Activated CD8-positive, alpha-beta memory T cell treated with anti-CD3 and anti-CD28 coated beads, Interleukin-2, amount 50 U/mL, for 4 hours (primary cell): ENCODE data around the gene MICAL2.

Experiments used
- DNase-seq: peaks from one replicate; pipeline ENCODE4 v3.0.0-alpha.2; 2020

The MICAL2 gene

GRCh38 chr11:12159351-12160099, 49.1 kb downstream of the MICAL2 start:
- DNase-seq, result no peak

- DNase-seq, result no peak
These were observed 49.8 kb downstream of the MICAL2 start for GRCh38 chr11:12160231-12160630.

GRCh38 chr11:12160680-12161079, 50.3 kb downstream of the MICAL2 start:
- DNase-seq, result no peak

GRCh38 chr11:12161137-12161536, 50.7 kb downstream of the MICAL2 start:
- DNase-seq, result no peak

- DNase-seq, result no peak
These were observed 51.4 kb downstream of the MICAL2 start for GRCh38 chr11:12161603-12162350.

- DNase-seq, result no peak
These were observed 52.3 kb downstream of the MICAL2 start for GRCh38 chr11:12162652-12163051.

- DNase-seq, result no peak
These were observed 53.0 kb downstream of the MICAL2 start for GRCh38 chr11:12163181-12163941.

- DNase-seq, result no peak
These were observed 53.9 kb downstream of the MICAL2 start for GRCh38 chr11:12164061-12165014.

GRCh38 chr11:12165237-12165875, 55.0 kb downstream of the MICAL2 start:
- DNase-seq, result no peak

GRCh38 chr11:12166299-12167060, 56.1 kb downstream of the MICAL2 start:
- DNase-seq, result no peak

GRCh38 chr11:12167061-12168000, 56.9 kb downstream of the MICAL2 start:
- no peak for DNase-seq

- no peak for DNase-seq
These were observed 57.7 kb downstream of the MICAL2 start for GRCh38 chr11:12168114-12168513.

- DNase-seq, result no peak
These were observed 59.4 kb downstream of the MICAL2 start for GRCh38 chr11:12169822-12170221.

- DNase-seq, result no peak
These were observed 60.1 kb downstream of the MICAL2 start for GRCh38 chr11:12170501-12170900.

- no peak for DNase-seq
These were observed 60.6 kb downstream of the MICAL2 start for GRCh38 chr11:12170984-12171383.

GRCh38 chr11:12171921-12172320, 61.5 kb downstream of the MICAL2 start:
- DNase-seq, result no peak

- no peak for DNase-seq
These were observed 62.2 kb downstream of the MICAL2 start for GRCh38 chr11:12172493-12173013.

- DNase-seq, result no peak
These were observed 62.7 kb downstream of the MICAL2 start for GRCh38 chr11:12173111-12173510.

GRCh38 chr11:12174128-12174476, 63.7 kb downstream of the MICAL2 start:
- DNase-seq, result no peak
